DND-41 (cell line): ENCODE results near the gene GALK2.

ENCODE experiments used
- ATAC-seq: fragments of 200-7000 bp; cut with Tn5 transposase; 3 replicates; pipeline ENCODE4 v1.9.1; 2021; ENCODE audit warnings: low read depth; ENCODE audit not compliant: insufficient read depth
- DNase-seq: peaks from one replicate; pipeline ENCODE4 v3.0.0-alpha.2; 2020
- H2AFZ ChIP-seq: 2 replicates; pipeline ENCODE4 v1.6.0; 2012; ENCODE audit warnings: low read depth, low read length
- H3K27ac ChIP-seq: 2 replicates; pipeline ENCODE4 v1.5.1; 2012; ENCODE audit warnings: low read length, inconsistent platforms
- H3K27me3 ChIP-seq: fragments of 200-600 bp; sonication (generic); 2 replicates; pipeline ENCODE4 v1.6.0; 2012; ENCODE audit warnings: low read length, mild to moderate bottlenecking, inconsistent platforms; ENCODE audit not compliant: insufficient read depth, poor library complexity
- H3K36me3 ChIP-seq: 2 replicates; pipeline ENCODE4 v1.5.1; 2012; ENCODE audit warnings: low read length, inconsistent platforms; ENCODE audit not compliant: insufficient read depth
- H3K4me1 ChIP-seq: 2 replicates; pipeline ENCODE4 v1.5.1; 2012; ENCODE audit warnings: mild to moderate bottlenecking, low read length; ENCODE audit not compliant: insufficient read depth
- H3K4me2 ChIP-seq: 2 replicates; pipeline ENCODE4 v1.6.0; 2012; ENCODE audit warnings: mild to moderate bottlenecking, moderate library complexity, low read length, inconsistent platforms; ENCODE audit not compliant: insufficient read depth
- H3K4me3 ChIP-seq, 2 experiments: fragments of 200-600 bp in 1 of 2; shearing (Covaris generic) in 1 of 2; 2 replicates each; pipeline ENCODE4 v1.5.1; 2012 to 2016; ENCODE audit warnings: inconsistent platforms in 2 of 2, low read length in 2 of 2, mild to moderate bottlenecking in 2 of 2, low read depth in 1 of 2, moderate library complexity in 1 of 2
- H3K79me2 ChIP-seq: 2 replicates; pipeline ENCODE4 v1.6.0; 2012; ENCODE audit warnings: low read length, inconsistent platforms; ENCODE audit not compliant: insufficient read depth
- H3K9ac ChIP-seq: 2 replicates; pipeline ENCODE4 v1.6.0; 2012; ENCODE audit warnings: low read depth, mild to moderate bottlenecking, inconsistent platforms, low read length, moderate library complexity
- H3K9me3 ChIP-seq: 2 replicates; pipeline ENCODE4 v1.5.1; 2012; ENCODE audit warnings: low read length, moderate library complexity, mild to moderate bottlenecking, inconsistent platforms; ENCODE audit not compliant: insufficient read depth, severe bottlenecking
- H4K20me1 ChIP-seq: 2 replicates; pipeline ENCODE4 v1.6.0; 2012; ENCODE audit warnings: low read length; ENCODE audit not compliant: insufficient read depth
- EZH2 ChIP-seq: IDR thresholded peaks from 3 replicates; pipeline ENCODE4 v1.6.1; 2012; ENCODE audit warnings: borderline replicate concordance, low read depth, mild to moderate bottlenecking, moderate library complexity, low read length, inconsistent platforms; ENCODE audit not compliant: severe bottlenecking
- TF ChIP-seq, protein P1 (sequence below): IDR thresholded peaks from 2 replicates; pipeline ENCODE4 v1.5.1; 2012; ENCODE audit warnings: borderline replicate concordance, low read length, moderate library complexity, mild to moderate bottlenecking; ENCODE audit not compliant: poor library complexity, severe bottlenecking; ENCODE audit errors: extremely low read depth

The GALK2 gene

DNA sequence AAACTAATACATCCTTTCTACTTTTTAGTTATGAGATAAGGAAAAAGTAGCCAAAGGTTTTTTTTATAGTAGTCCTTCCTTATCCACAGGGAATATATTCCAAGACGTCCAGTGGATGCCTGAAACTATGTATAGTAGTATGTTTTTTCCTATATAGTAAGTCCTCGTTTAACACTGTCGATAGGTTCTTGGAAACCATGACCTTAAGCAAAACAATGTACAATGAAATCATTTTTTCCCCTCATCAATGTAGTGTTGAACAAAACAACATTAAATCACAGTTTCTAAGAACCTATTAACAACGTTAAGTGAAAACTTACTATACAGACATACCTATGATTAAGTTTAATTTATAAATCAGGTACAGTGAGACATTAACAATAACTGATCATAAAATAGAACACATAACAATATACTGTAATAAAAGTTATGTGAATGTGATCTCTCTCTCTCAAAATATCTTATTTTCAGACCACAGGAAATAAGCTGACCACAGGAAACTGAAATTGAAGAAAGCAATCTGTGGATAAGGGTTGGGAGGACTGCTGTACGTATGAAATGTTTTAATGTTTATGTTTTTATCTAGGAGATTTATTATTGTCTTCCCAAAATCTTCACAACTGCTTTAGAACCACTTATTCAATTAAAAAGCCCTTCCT lies 35.2 kb upstream of the GALK2 start:
- H3K27ac ChIP-seq = no peak overlapping the region
- no peak for TF ChIP-seq EZH2
- TF ChIP-seq, protein P1, sequence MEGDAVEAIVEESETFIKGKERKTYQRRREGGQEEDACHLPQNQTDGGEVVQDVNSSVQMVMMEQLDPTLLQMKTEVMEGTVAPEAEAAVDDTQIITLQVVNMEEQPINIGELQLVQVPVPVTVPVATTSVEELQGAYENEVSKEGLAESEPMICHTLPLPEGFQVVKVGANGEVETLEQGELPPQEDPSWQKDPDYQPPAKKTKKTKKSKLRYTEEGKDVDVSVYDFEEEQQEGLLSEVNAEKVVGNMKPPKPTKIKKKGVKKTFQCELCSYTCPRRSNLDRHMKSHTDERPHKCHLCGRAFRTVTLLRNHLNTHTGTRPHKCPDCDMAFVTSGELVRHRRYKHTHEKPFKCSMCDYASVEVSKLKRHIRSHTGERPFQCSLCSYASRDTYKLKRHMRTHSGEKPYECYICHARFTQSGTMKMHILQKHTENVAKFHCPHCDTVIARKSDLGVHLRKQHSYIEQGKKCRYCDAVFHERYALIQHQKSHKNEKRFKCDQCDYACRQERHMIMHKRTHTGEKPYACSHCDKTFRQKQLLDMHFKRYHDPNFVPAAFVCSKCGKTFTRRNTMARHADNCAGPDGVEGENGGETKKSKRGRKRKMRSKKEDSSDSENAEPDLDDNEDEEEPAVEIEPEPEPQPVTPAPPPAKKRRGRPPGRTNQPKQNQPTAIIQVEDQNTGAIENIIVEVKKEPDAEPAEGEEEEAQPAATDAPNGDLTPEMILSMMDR = no peak
- no peaks in the 10 kb centered on the region for H3K79me2 ChIP-seq
- H2AFZ ChIP-seq = no peak overlapping the region
- ATAC-seq = no peak
- no peak overlapping the region for H3K9ac ChIP-seq
- peaks cover 85% of the 10 kb centered on the region for H3K36me3 ChIP-seq
- no peaks in the 10 kb centered on the region for H3K9me3 ChIP-seq
- H3K4me1 ChIP-seq = no peaks in the 10 kb centered on the region
- no peaks in the 10 kb centered on the region for H3K27me3 ChIP-seq
- DNase-seq = no peak
- no peaks in the 10 kb centered on the region for H4K20me1 ChIP-seq
- H3K4me2 ChIP-seq = no peak overlapping the region
- H3K4me3 ChIP-seq = no peak overlapping the region

DNA sequence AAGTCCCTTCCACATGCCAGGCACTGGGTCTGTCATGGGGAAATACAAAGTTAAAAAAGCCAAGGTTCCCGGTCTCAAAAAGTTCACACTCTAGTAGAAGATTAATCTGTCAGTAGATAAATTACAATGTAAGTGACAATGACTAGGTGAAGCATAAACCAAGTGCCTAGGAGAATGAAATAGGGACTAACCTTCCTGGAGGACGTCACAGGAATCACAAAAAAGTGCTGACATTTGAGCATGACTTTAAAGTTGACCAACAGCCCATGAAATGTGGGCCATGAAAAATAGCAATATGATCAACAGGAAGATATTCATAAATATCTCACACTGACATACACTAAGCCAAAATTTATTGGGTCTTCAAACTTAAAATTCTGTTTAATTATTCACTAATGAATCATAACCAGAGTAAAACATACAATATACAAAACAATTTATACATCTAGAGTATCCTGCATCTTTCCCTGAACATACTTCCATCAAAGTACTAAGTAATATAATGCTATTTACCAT lies 34.6 kb upstream of the GALK2 start:
- H3K79me2 ChIP-seq = no peaks in the 10 kb centered on the region
- ATAC-seq = no peak

GRCh38 chr15:49135911-49136310 lies 34.1 kb upstream of the GALK2 start:
- Histone ChIP-seq H3K4me3 (no peak overlapping the region), H3K4me2 (no peak overlapping the region), H3K27ac (no peak overlapping the region), H3K9me3 (no peaks in the 10 kb centered on the region), H4K20me1 (no peaks in the 10 kb centered on the region), H3K4me1 (no peaks in the 10 kb centered on the region), H3K9ac (no peak overlapping the region), H3K36me3 (peaks cover 84% of the 10 kb centered on the region), H2AFZ (no peak overlapping the region), H3K27me3 (no peaks in the 10 kb centered on the region), H3K79me2 (peaks cover under 1% of the 10 kb centered on the region; the same call in 1 of the 2 replicates)
- no peak for DNase-seq
- no peak for ATAC-seq
- TF ChIP-seq, protein P1 = no peak
- no peak for TF ChIP-seq EZH2

More for the DNA sequence above, 34.6 kb upstream of the GALK2 start:
- no peaks in the 10 kb centered on the region for H3K4me1 ChIP-seq
- TF ChIP-seq EZH2 = no peak
- TF ChIP-seq, protein P1 = no peak
- H4K20me1 ChIP-seq = no peaks in the 10 kb centered on the region
- no peak overlapping the region for H3K9ac ChIP-seq
- no peak overlapping the region for H2AFZ ChIP-seq
- no peaks in the 10 kb centered on the region for H3K9me3 ChIP-seq
- peaks cover 84% of the 10 kb centered on the region for H3K36me3 ChIP-seq
- no peak overlapping the region for H3K4me3 ChIP-seq
- no peak overlapping the region for H3K27ac ChIP-seq
- DNase-seq = no peak
- no peaks in the 10 kb centered on the region for H3K27me3 ChIP-seq
- H3K4me2 ChIP-seq = no peak overlapping the region
